Retina (tissue), 1 donor: ENCODE data around the gene RSPH9.
"Not testable (repeated sequence)": the region's sequence is repeated elsewhere in the genome, so short reads cannot be mapped to it uniquely, and the experiment has no call there.

Source experiments
- DNase-seq: peaks from one replicate; pipeline ENCODE4 v3.0.0-alpha.2; 2016

Gene RSPH9

GRCh38 chr6:43629505-43630300 lies 15.1 kb upstream of the RSPH9 start:
- DNase-seq = peak; percentile 89

GRCh38 chr6:43630980-43631619 lies 13.7 kb upstream of the RSPH9 start:
- no peak for DNase-seq

GRCh38 chr6:43633002-43633401 lies 11.8 kb upstream of the RSPH9 start:
- DNase-seq = not testable (repeated sequence)

GRCh38 chr6:43634702-43635303 lies 10.0 kb upstream of the RSPH9 start:
- peak; percentile 16 for DNase-seq

- peak; percentile 94 for DNase-seq
Observed at GRCh38 chr6:43635387-43636307, 9.2 kb upstream of the RSPH9 start, which contains the start of gene MAD2L1BP. MAD2L1BP (plus strand) TSS chr6:43635840; CDS start chr6:43635876, 36 bp downstream.

GRCh38 chr6:43636308-43636659 lies 8.6 kb upstream of the RSPH9 start:
- DNase-seq = no peak

GRCh38 chr6:43639984-43640800 lies 4.6 kb upstream of the RSPH9 start:
- no peak for DNase-seq

- DNase-seq = peak; percentile 81
Observed at GRCh38 chr6:43645613-43645964, 753 bp downstream of the RSPH9 start.

GRCh38 chr6:43647613-43648012 lies 2.8 kb downstream of the RSPH9 start:
- no peak for DNase-seq

GRCh38 chr6:43648248-43648647 lies 3.4 kb downstream of the RSPH9 start:
- DNase-seq = no peak

- DNase-seq = not testable (repeated sequence)
Observed at GRCh38 chr6:43652822-43653221, 8.0 kb downstream of the RSPH9 start.

- no peak for DNase-seq
Observed at GRCh38 chr6:43657221-43657802, 12.5 kb downstream of the RSPH9 start.

- DNase-seq = no peak
Observed at GRCh38 chr6:43658161-43658560, 13.3 kb downstream of the RSPH9 start.

GRCh38 chr6:43662948-43663347 lies 18.1 kb downstream of the RSPH9 start:
- DNase-seq = not testable (repeated sequence)

GRCh38 chr6:43665376-43665775 lies 20.5 kb downstream of the RSPH9 start:
- DNase-seq = no peak

- no peak for DNase-seq
Observed at GRCh38 chr6:43666196-43666920, 21.5 kb downstream of the RSPH9 start.

GRCh38 chr6:43667245-43668150 lies 22.7 kb downstream of the RSPH9 start:
- DNase-seq = peak; percentile 94

GRCh38 chr6:43668151-43669028 lies 23.6 kb downstream of the RSPH9 start:
- peak; percentile 79 for DNase-seq
